HG03139 (cell line): ENCODE results near the gene CFAP251.
A peak's percentile ranks its signal among the peaks of the same experiment; 100 is the strongest.
"Not testable (repeated sequence)": the region's sequence is repeated elsewhere in the genome, so short reads cannot be mapped to it uniquely, and the experiment has no call there.

Experiments used
- ATAC-seq: cut with Tn5 transposase; IDR thresholded peaks from one replicate; pipeline ENCODE4 v1.9.1; 2021; ENCODE audit not compliant: unreplicated experiment

CFAP251 gene

GRCh38 chr12:122023339-122024131, 105.1 kb downstream of the CFAP251 start:
- ATAC-seq: no peak

GRCh38 chr12:122024132-122024785, 105.9 kb downstream of the CFAP251 start:
- no peak for ATAC-seq

- no peak for ATAC-seq
Observed at GRCh38 chr12:122026706-122027333, 108.4 kb downstream of the CFAP251 start.

GRCh38 chr12:122028165-122028904, 109.9 kb downstream of the CFAP251 start:
- no peak for ATAC-seq

GRCh38 chr12:122028905-122029560, 110.6 kb downstream of the CFAP251 start:
- peak; percentile 43 for ATAC-seq

GRCh38 chr12:122029620-122030423, 111.4 kb downstream of the CFAP251 start:
- ATAC-seq: no peak

- no peak for ATAC-seq
Observed at GRCh38 chr12:122030424-122031035, 112.1 kb downstream of the CFAP251 start.

- no peak for ATAC-seq
Observed at GRCh38 chr12:122031342-122032216, 113.2 kb downstream of the CFAP251 start.

- no peak for ATAC-seq
Observed at GRCh38 chr12:122032580-122032979, 114.2 kb downstream of the CFAP251 start.

- no peak for ATAC-seq
Observed at GRCh38 chr12:122035292-122035691, 116.9 kb downstream of the CFAP251 start.

GRCh38 chr12:122036153-122036552, 117.8 kb downstream of the CFAP251 start:
- no peak for ATAC-seq

GRCh38 chr12:122040579-122041386, 122.4 kb downstream of the CFAP251 start:
- ATAC-seq: no peak

- not testable (repeated sequence) for ATAC-seq
Observed at GRCh38 chr12:122041458-122041857, 123.1 kb downstream of the CFAP251 start.

GRCh38 chr12:122042910-122043309, 124.5 kb downstream of the CFAP251 start:
- ATAC-seq: no peak

- ATAC-seq: no peak
Observed at GRCh38 chr12:122043476-122043875, 125.1 kb downstream of the CFAP251 start.

- ATAC-seq: no peak
Observed at GRCh38 chr12:122045262-122045661, 126.9 kb downstream of the CFAP251 start.

GRCh38 chr12:122046145-122046544, 127.8 kb downstream of the CFAP251 start:
- ATAC-seq: no peak

- ATAC-seq: no peak
Observed at GRCh38 chr12:122048151-122048550, 129.8 kb downstream of the CFAP251 start.
